Fibroblast of lung (primary cell): ENCODE data around the gene GET3. TPM values are rescaled to one million over a fixed set of nuclear protein-coding genes. Genes with fewer than 3 reads are reported as not detected.

Experiments
- DNase-seq, 2 donors: peaks; one replicate each; pipeline versions ENCODE4 v3.0.0 to v3.0.0-alpha.2; 2010; ENCODE audit warnings: low read depth in 2 of 2
- H2AFZ ChIP-seq: 2 replicates; pipeline ENCODE4 v1.5.1; 2012; ENCODE audit warnings: low read length, control low read depth, inconsistent platforms
- H3K27ac ChIP-seq: 2 replicates; pipeline ENCODE4 v1.5.1; 2011; ENCODE audit warnings: low read length, control low read depth; ENCODE audit not compliant: insufficient read depth
- H3K27me3 ChIP-seq: 2 replicates; pipeline ENCODE4 v1.5.1; 2011; ENCODE audit warnings: mild to moderate bottlenecking, low read length; ENCODE audit not compliant: control insufficient read depth, insufficient read depth
- H3K36me3 ChIP-seq: 2 replicates; pipeline ENCODE4 v1.5.1; 2011; ENCODE audit warnings: low read length; ENCODE audit not compliant: control insufficient read depth, insufficient read depth
- H3K4me1 ChIP-seq: 2 replicates; pipeline ENCODE4 v1.5.1; 2011; ENCODE audit warnings: low read length; ENCODE audit not compliant: control insufficient read depth, insufficient read depth; ENCODE audit errors: extremely low read depth
- H3K4me2 ChIP-seq: 2 replicates; pipeline ENCODE4 v1.5.1; 2011; ENCODE audit warnings: low read length, control low read depth; ENCODE audit not compliant: insufficient read depth; ENCODE audit errors: extremely low read depth
- H3K4me3 ChIP-seq, 4 experiments: fragments of 200-600 bp in 1 of 4; sonication (generic) in 1 of 4; replicated peaks in 1 of 4; 2 replicates each; pipeline ENCODE4 v1.5.1; 2011 to 2016; ENCODE audit warnings: low read length in 4 of 4, low read depth in 3 of 4, mild to moderate bottlenecking in 3 of 4, control low read depth in 2 of 4, inconsistent platforms in 1 of 4, mixed read lengths in 1 of 4; ENCODE audit not compliant: insufficient read depth in 1 of 4; ENCODE audit errors: control extremely low read depth in 1 of 4
- H3K79me2 ChIP-seq: 2 replicates; pipeline ENCODE4 v1.5.1; 2012; ENCODE audit warnings: mild to moderate bottlenecking, low read length, inconsistent platforms; ENCODE audit not compliant: control insufficient read depth, insufficient read depth
- H3K9ac ChIP-seq: 2 replicates; pipeline ENCODE4 v1.5.1; 2011; ENCODE audit warnings: mild to moderate bottlenecking, low read length, control low read depth; ENCODE audit not compliant: insufficient read depth
- H3K9me3 ChIP-seq: 2 replicates; pipeline ENCODE4 v1.5.1; 2012; ENCODE audit warnings: low read depth, low read length; ENCODE audit not compliant: control insufficient read depth, insufficient read depth
- H4K20me1 ChIP-seq: 2 replicates; pipeline ENCODE4 v1.5.1; 2011; ENCODE audit warnings: low read length; ENCODE audit not compliant: control insufficient read depth, insufficient read depth; ENCODE audit errors: extremely low read depth
- CTCF ChIP-seq, 2 donors: IDR thresholded peaks in 1 of 2; conservative IDR thresholded peaks in 1 of 2; 1 replicate in 1 of 2; 2 replicates in 1 of 2; pipeline ENCODE4 v1.5.1; 2011 to 2012; ENCODE audit warnings: low read length in 2 of 2, control low read depth in 1 of 2, inconsistent platforms in 1 of 2, low read depth in 1 of 2, mild to moderate bottlenecking in 1 of 2
- EZH2 ChIP-seq: IDR thresholded peaks from 2 replicates; pipeline ENCODE4 v1.5.1; 2012; ENCODE audit warnings: low read length, control low read depth, mild to moderate bottlenecking; ENCODE audit errors: missing control alignments
- polyA plus RNA-seq, 2 donors: library from polyadenylated mRNA; depleted of rRNA in 1 of 2; stranded (reverse) in 1 of 2; unstranded in 1 of 2; fragments of >200 nt; gene quantifications; 2 replicates each; pipeline ENCODE4 v1.2.1, GENCODE V29; 2011 to 2012; ENCODE audit warnings: missing spikeins in 1 of 2
- total RNA-seq: library from RNA; depleted of rRNA; stranded (reverse); fragments of >200 nt; gene quantifications from 2 replicates; pipeline ENCODE4 v1.2.1, GENCODE V29; 2014

GET3 gene
- total and polyA plus RNA-seq, 2 donors (not counting 1 experiment from before 2014, with no cell fraction given): 94.1 to 123 TPM

GRCh38 chr19:12726988-12727316 lies 10.3 kb upstream of the GET3 start:
- peaks cover 33% of the 10 kb centered on the region for H3K79me2 ChIP-seq
- TF ChIP-seq CTCF (conservative IDR thresholded peaks at IDR 0.05 in 1 of 2, IDR thresholded peaks at IDR 0.05 in 1 of 2; ENCODE audit: low read depth in 1 of 2, low read length in 2 of 2): no peak
- TF ChIP-seq EZH2: no peak

GRCh38 chr19:12727745-12728433 lies 9.4 kb upstream of the GET3 start:
- no peak overlapping the region for H3K4me2 ChIP-seq
- TF ChIP-seq CTCF (conservative IDR thresholded peaks at IDR 0.05 in 1 of 2, IDR thresholded peaks at IDR 0.05 in 1 of 2; ENCODE audit: low read depth in 1 of 2, low read length in 2 of 2): no peak
- TF ChIP-seq EZH2: no peak
- H3K36me3 ChIP-seq: peaks cover 22% of the 10 kb centered on the region
- no peaks in the 10 kb centered on the region for H3K9me3 ChIP-seq
- no peak overlapping the region for H2AFZ ChIP-seq
- H4K20me1 ChIP-seq: no peaks in the 10 kb centered on the region
- no peak overlapping the region for H3K27ac ChIP-seq
- no peak overlapping the region for H3K9ac ChIP-seq
- H3K4me3 ChIP-seq: no peak overlapping the region
- DNase-seq: no peak
- no peaks in the 10 kb centered on the region for H3K27me3 ChIP-seq
- peaks cover 39% of the 10 kb centered on the region for H3K79me2 ChIP-seq
- peaks cover 8% of the 10 kb centered on the region for H3K4me1 ChIP-seq

More at GRCh38 chr19:12726988-12727316, 10.3 kb upstream of the GET3 start:
- Histone ChIP-seq H3K4me3 (no peak overlapping the region), H3K27ac (no peak overlapping the region), H4K20me1 (no peaks in the 10 kb centered on the region), H2AFZ (no peak overlapping the region), H3K36me3 (peaks cover 22% of the 10 kb centered on the region), H3K9me3 (no peaks in the 10 kb centered on the region), H3K9ac (no peak overlapping the region), H3K4me2 (no peak overlapping the region), H3K4me1 (peaks cover 3% of the 10 kb centered on the region), H3K27me3 (no peaks in the 10 kb centered on the region)
- DNase-seq: no peak

- Histone ChIP-seq H3K9me3 (no peaks in the 10 kb centered on the region), H2AFZ (no peak overlapping the region), H3K9ac (peak overlapping the region; percentile 5), H3K4me1 (peaks cover 8% of the 10 kb centered on the region), H3K27me3 (no peaks in the 10 kb centered on the region), H4K20me1 (no peaks in the 10 kb centered on the region), H3K36me3 (peaks cover 22% of the 10 kb centered on the region), H3K4me3 (no peak overlapping the region), H3K27ac (no peak overlapping the region), H3K79me2 (peaks cover 47% of the 10 kb centered on the region), H3K4me2 (no peak overlapping the region)
- no peak for TF ChIP-seq EZH2
- TF ChIP-seq CTCF (conservative IDR thresholded peaks at IDR 0.05 in 1 of 2, IDR thresholded peaks at IDR 0.05 in 1 of 2; ENCODE audit: low read depth in 1 of 2, low read length in 2 of 2): no peak
- DNase-seq: no peak
Measured at GRCh38 chr19:12730064-12730463, 7.2 kb upstream of the GET3 start.
